Erythroblast (primary cell): ENCODE measurements around the gene NENF.
A peak's percentile ranks its signal among the peaks of the same experiment; 100 is the strongest.
"Not testable (repeated sequence)": the region's sequence is repeated elsewhere in the genome, so short reads cannot be mapped to it uniquely, and the experiment has no call there.

ENCODE experiments used
- DNase-seq, 2 experiments: peaks; one replicate each; lab custom pipeline; 2025; lab: John Stamatoyannopoulos, UW
- GATA1 ChIP-seq: IDR thresholded peaks from 2 replicates; pipeline ENCODE4 v1.6.1; 2011; ENCODE audit warnings: low read depth, mild to moderate bottlenecking, control low read depth, low read length, moderate library complexity
- POLR2A ChIP-seq: IDR thresholded peaks from 2 replicates; pipeline ENCODE4 v1.6.1; 2011; ENCODE audit warnings: mild to moderate bottlenecking, low read length

NENF gene

GRCh38 chr1:212477014-212477679 lies 44.4 kb downstream of the NENF start:
- no peak for TF ChIP-seq POLR2A
- TF ChIP-seq GATA1: no peak
- DNase-seq: peak; percentile 71 to 87

GRCh38 chr1:212477680-212478466 lies 45.2 kb downstream of the NENF start:
- DNase-seq: no peak
- TF ChIP-seq POLR2A (no peak), GATA1 (no peak)

GRCh38 chr1:212478467-212479025 lies 45.8 kb downstream of the NENF start:
- TF ChIP-seq GATA1 (no peak), POLR2A (no peak)
- DNase-seq: no peak

- DNase-seq: no peak
- TF ChIP-seq GATA1: no peak
Observed at GRCh38 chr1:212479188-212479587, 46.5 kb downstream of the NENF start.

- not testable (repeated sequence) for DNase-seq
Observed at GRCh38 chr1:212480711-212481437, 48.2 kb downstream of the NENF start.

GRCh38 chr1:212481438-212481767 lies 48.7 kb downstream of the NENF start:
- no peak for DNase-seq
- TF ChIP-seq GATA1: no peak
- TF ChIP-seq POLR2A: no peak

GRCh38 chr1:212482006-212482636 lies 49.4 kb downstream of the NENF start:
- DNase-seq: no peak

GRCh38 chr1:212482637-212483441 lies 50.1 kb downstream of the NENF start:
- DNase-seq: no peak
- TF ChIP-seq POLR2A (no peak), GATA1 (no peak)

More at GRCh38 chr1:212482006-212482636, 49.4 kb downstream of the NENF start:
- TF ChIP-seq GATA1: no peak

- peak in 1 of 2 experiments; percentile 19 for DNase-seq
- TF ChIP-seq GATA1 (no peak), POLR2A (no peak)
Observed at GRCh38 chr1:212484701-212485570, 52.2 kb downstream of the NENF start.

- TF ChIP-seq POLR2A (no peak), GATA1 (no peak)
- no peak for DNase-seq
Observed at GRCh38 chr1:212485571-212485912, 52.8 kb downstream of the NENF start.

- TF ChIP-seq POLR2A: no peak
- TF ChIP-seq GATA1: no peak
- DNase-seq: peak; percentile 9 to 61
Observed at GRCh38 chr1:212485913-212486618, 53.3 kb downstream of the NENF start.

GRCh38 chr1:212486619-212486975 lies 53.9 kb downstream of the NENF start:
- no peak for DNase-seq
- TF ChIP-seq POLR2A (no peak), GATA1 (no peak)
